GM10266 (cell line): Measurements from ENCODE around the gene DUOX1.
"Not testable (repeated sequence)": the region's sequence is repeated elsewhere in the genome, so short reads cannot be mapped to it uniquely, and the experiment has no call there.

Experiments used
- DNase-seq: peaks from one replicate; pipeline ENCODE4 v3.0.0; 2012; ENCODE audit errors: extremely low spot score
- CTCF ChIP-seq: IDR thresholded peaks from 2 replicates; pipeline ENCODE4 v1.5.1; 2012; ENCODE audit warnings: mild to moderate bottlenecking, low read depth; ENCODE audit not compliant: control insufficient read depth, insufficient read depth; ENCODE audit errors: missing control alignments

Gene DUOX1

GRCh38 chr15:45099549-45100165, 30.1 kb upstream of the DUOX1 start:
- no peak for DNase-seq

GRCh38 chr15:45100884-45101625, 28.7 kb upstream of the DUOX1 start:
- TF ChIP-seq CTCF: no peak
- no peak for DNase-seq

More at GRCh38 chr15:45099549-45100165, 30.1 kb upstream of the DUOX1 start:
- no peak for TF ChIP-seq CTCF

- no peak for TF ChIP-seq CTCF
- DNase-seq: no peak
These were observed 28.0 kb upstream of the DUOX1 start for GRCh38 chr15:45101749-45102148.

GRCh38 chr15:45102226-45102625, 27.6 kb upstream of the DUOX1 start:
- no peak for TF ChIP-seq CTCF
- DNase-seq: no peak

GRCh38 chr15:45104170-45104569, 25.6 kb upstream of the DUOX1 start:
- DNase-seq: not testable (repeated sequence)

GRCh38 chr15:45105586-45105985, 24.2 kb upstream of the DUOX1 start:
- DNase-seq: no peak
- no peak for TF ChIP-seq CTCF

GRCh38 chr15:45106002-45106790, 23.6 kb upstream of the DUOX1 start:
- TF ChIP-seq CTCF: no peak
- no peak for DNase-seq
